Left ventricle myocardium inferior (tissue), 1 donor: ENCODE measurements around the gene MAP3K3. TPM values are rescaled to one million over a fixed set of nuclear protein-coding genes. Genes with fewer than 3 reads are reported as not detected.

Experiments used
- DNase-seq: peaks from one replicate; pipeline ENCODE4 v3.0.0-alpha.2; 2020
- H3K27ac ChIP-seq: fragments of 200-600 bp; replicated peaks from 2 replicates; pipeline ENCODE4 v1.8.0; 2021
- H3K27me3 ChIP-seq: fragments of 200-600 bp; 2 replicates; pipeline ENCODE4 v1.8.0; 2021; ENCODE audit warnings: low read depth
- H3K36me3 ChIP-seq: fragments of 200-600 bp; 2 replicates; pipeline ENCODE4 v1.8.0; 2021
- H3K4me1 ChIP-seq: fragments of 200-600 bp; 2 replicates; pipeline ENCODE4 v1.8.0; 2021
- H3K4me3 ChIP-seq: fragments of 200-600 bp; 2 replicates; pipeline ENCODE4 v1.8.0; 2021; ENCODE audit warnings: mild to moderate bottlenecking, moderate library complexity
- H3K9me3 ChIP-seq: fragments of 200-600 bp; replicated peaks from 2 replicates; pipeline ENCODE4 v1.8.0; 2021
- CTCF ChIP-seq: fragments of 200-600 bp; IDR thresholded peaks from 2 replicates; pipeline ENCODE4 v1.8.0; 2021; ENCODE audit warnings: antibody characterized with exemption, mild to moderate bottlenecking, borderline replicate concordance
- intact Hi-C: fragments of 100-400 bp; cut with micrococcal nuclease; formaldehyde crosslinking; loops from one replicate; pipeline ENCODE4 v1.11.0; 2022
- total RNA-seq: library from RNA; stranded (reverse); fragmentation: NEBNext Ultra II Directional; extraction: Animal tissue kit (Norgen Biotek cat#: 25700); gene quantifications from one replicate; pipeline ENCODE4 v1.2.1, GENCODE V29; 2021
- donor health status: DM: no; HTN: yes; CAD: no; lungs with severe emphysema.

The MAP3K3 gene
- total RNA-seq, 1 donor from 2014 or later, result 41.3 TPM

DNA sequence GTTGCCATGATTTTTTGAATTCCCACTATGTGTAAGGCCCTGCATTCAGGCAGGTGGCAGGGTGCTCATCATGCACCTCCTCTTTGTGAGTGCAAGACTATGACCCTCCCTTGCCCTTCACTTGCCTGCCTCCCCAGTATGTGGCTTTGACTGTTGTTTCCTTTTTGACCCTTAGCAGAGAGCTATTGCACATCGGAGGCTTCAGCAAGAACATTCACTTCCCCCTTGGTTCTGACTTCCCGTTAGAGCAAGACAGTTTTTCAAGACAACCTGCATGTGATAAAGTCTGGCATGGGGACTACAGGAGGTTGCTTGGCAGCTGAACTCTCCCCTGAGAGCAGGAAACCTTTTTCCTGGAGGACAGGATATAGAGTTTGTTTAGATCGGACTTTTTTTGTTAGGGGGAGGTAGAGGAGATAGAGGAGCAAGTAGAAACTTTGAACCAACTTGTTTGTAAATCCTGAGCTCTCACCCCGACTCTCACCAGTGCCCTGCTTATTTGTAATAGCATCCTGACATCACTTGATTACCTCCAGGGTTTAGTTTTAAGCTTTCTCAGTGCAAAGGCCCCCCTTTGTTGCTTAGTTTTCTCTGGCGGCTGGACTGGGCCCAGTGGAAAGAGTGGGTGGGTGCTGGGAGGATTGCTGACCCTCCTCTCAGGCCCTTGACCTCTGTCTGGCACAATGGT lies 43.5 kb downstream of the MAP3K3 start:
- TF ChIP-seq CTCF, result no peak
- Histone ChIP-seq H3K9me3 (no peaks in the 10 kb centered on the region), H3K4me3 (no peak overlapping the region), H3K36me3 (peaks cover 77% of the 10 kb centered on the region), H3K27me3 (no peaks in the 10 kb centered on the region), H3K4me1 (peaks cover 23% of the 10 kb centered on the region), H3K27ac (peak overlapping the region; percentile 69)
- no peak for DNase-seq
- intact Hi-C loops, result no loop called here

DNA sequence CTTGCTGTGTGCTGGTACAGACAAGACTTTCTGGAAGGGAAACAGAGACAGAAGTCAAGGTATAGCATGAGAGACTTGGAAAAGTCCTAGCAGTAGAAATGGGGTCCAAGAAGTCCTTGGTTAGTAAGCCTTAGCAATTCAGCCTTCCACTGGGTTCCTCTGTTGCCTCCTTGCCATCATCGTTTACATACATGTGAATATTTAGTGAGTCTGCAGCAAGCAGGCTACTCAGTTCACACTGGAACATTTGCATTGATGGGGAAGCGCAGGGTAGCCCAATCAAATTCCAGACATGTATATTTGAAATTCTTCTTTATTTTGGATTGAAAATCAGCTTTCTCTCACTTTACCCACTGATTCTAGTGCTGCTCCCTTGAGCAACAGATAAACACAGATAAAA lies 50.6 kb downstream of the MAP3K3 start:
- Histone ChIP-seq H3K4me3 (no peak overlapping the region), H3K27ac (no peak overlapping the region), H3K9me3 (no peaks in the 10 kb centered on the region), H3K36me3 (peaks cover 58% of the 10 kb centered on the region), H3K27me3 (no peaks in the 10 kb centered on the region), H3K4me1 (peaks cover 50% of the 10 kb centered on the region)
- DNase-seq, result no peak
- no peak for TF ChIP-seq CTCF
- intact Hi-C loops, result no loop called here

DNA sequence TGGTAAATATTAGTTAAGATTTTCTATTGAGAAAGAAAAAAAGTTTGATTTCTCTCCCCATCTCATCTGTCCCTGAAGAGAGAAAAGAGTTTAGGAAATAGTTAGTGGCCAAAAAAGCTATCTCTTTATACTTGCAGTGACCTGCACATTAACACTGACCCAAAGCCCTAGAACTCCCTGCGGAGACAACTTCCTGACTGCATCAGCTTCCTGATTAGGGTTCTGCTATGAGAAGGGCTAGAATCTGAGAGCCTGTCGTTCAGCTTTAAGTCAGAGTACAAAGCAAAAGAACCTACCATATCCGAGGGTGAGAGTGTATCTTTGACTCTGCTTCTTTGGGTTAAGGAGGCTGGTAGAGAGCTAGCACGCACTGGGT lies 53.0 kb downstream of the MAP3K3 start:
- peak overlapping the region; percentile 56 for H3K4me3 ChIP-seq
- no peak for DNase-seq
- peaks cover 59% of the 10 kb centered on the region for H3K4me1 ChIP-seq
- TF ChIP-seq CTCF, result no peak
- no peaks in the 10 kb centered on the region for H3K27me3 ChIP-seq
- H3K27ac ChIP-seq, result peak overlapping the region; percentile 92
- peaks cover 44% of the 10 kb centered on the region for H3K36me3 ChIP-seq
- no peaks in the 10 kb centered on the region for H3K9me3 ChIP-seq
- intact Hi-C loops, result no loop called here

DNA sequence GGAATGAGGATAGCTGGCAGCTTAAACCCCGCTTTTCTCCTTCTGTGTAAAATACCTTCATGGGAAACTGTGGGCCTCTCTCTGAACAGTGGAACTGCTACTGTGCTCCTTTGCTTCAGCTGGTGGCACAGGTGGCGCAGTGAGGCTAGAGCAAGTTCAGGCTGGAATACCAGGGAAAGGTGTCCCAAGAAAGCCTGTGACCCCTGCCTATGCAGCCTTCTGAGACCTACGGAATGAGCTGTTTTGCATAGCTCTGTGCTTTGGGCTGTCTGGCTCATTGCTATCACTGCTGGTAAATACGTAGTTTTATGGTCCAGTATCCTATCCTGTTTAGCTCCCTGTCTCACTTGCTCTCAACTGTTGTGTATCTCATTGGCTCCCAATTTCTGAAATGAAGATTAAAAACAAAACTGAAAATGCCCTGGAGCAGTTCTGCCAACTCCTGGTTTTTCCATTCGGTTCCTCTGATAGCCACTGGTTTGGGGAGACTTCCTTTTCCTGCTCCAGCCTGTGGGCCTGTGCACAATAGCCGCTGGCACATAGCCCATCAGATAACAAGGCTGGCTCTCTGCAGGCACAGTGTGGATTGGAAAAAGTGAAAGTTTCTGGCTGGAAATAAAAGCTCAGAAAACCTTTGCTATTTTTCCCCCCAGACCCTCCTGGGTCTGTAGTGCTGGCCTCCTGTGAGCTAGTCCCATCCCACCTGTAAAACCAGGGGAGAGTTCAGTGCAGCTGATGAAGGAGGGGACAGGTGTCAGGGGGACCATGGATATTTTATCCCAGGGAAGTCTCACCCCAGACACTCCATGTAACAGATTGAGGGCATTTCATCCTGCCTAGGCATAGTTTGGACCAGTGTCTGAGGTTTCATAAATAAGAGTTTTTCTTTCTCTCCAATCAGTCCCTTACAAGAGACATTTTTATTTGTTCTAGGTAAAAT lies 53.7 kb downstream of the MAP3K3 start:
- Histone ChIP-seq H3K27ac (peak overlapping the region; percentile 92), H3K4me3 (peak overlapping the region; percentile 56), H3K36me3 (peaks cover 40% of the 10 kb centered on the region), H3K27me3 (no peaks in the 10 kb centered on the region), H3K4me1 (peaks cover 66% of the 10 kb centered on the region), H3K9me3 (no peaks in the 10 kb centered on the region)
- no peak for TF ChIP-seq CTCF
- intact Hi-C loops, result no loop called here
- peak; percentile 65 for DNase-seq

DNA sequence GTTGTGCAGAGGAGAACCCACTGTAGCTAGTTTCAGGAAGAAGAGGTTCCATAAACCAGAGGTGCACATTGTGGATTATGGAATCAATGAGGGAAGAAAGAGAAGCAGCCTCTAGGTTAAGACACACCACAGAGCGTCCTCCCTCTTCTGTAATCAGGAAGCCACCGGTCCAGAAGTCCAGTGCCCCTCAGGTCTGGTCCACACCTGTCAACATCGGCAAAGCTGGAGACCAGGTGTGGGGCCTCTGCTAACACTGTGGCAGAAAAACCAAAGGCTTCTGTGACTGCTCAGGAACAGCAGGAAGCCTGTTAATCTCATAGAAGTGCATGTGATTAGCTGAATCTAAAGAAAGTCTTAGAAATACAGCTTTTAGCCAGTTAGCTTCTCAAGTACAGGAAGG lies 54.4 kb downstream of the MAP3K3 start:
- H3K9me3 ChIP-seq, result no peaks in the 10 kb centered on the region
- H3K27me3 ChIP-seq, result no peaks in the 10 kb centered on the region
- no peak for TF ChIP-seq CTCF
- H3K27ac ChIP-seq, result peak overlapping the region; percentile 92
- no peak for DNase-seq
- H3K4me3 ChIP-seq, result no peak overlapping the region
- H3K36me3 ChIP-seq, result peaks cover 38% of the 10 kb centered on the region
- intact Hi-C loops, result no loop called here
- peaks cover 73% of the 10 kb centered on the region for H3K4me1 ChIP-seq
